CD4-positive, alpha-beta T cell (primary cell): ENCODE results near the gene UPK1B. TPM values are rescaled to one million over a fixed set of nuclear protein-coding genes. Genes with fewer than 3 reads are reported as not detected.
A peak's percentile ranks its signal among the peaks of the same experiment; 100 is the strongest.

Experiments
- ATAC-seq: fragments of 200-7000 bp; cut with Tn5 transposase; one replicate; pipeline ENCODE4 v1.10.0; 2022; ENCODE audit warnings: mild to moderate bottlenecking; ENCODE audit not compliant: poor library complexity
- CTCF ChIA-PET: fragments of 350-600 bp; sonication (Branson Sonifier 250); formaldehyde crosslinking; loops from one replicate; lab custom pipeline; 2021; ENCODE audit warnings: antibody characterized with exemption, inconsistent platforms; lab: Charles Lee
- POLR2A ChIA-PET: fragments of 350-600 bp; sonication (Branson Sonifier 250); formaldehyde crosslinking; loops from one replicate; lab custom pipeline; 2021; ENCODE audit warnings: antibody characterized with exemption, inconsistent platforms; lab: Charles Lee
- DNase-seq, 14 experiments: peaks; one replicate each; pipeline ENCODE4 v3.0.0-alpha.2; 2013 to 2020; ENCODE audit warnings: mixed read lengths in 2 of 14
- H3K27ac ChIP-seq, 2 donors: one replicate each; pipeline versions ENCODE4 v1.5.1 to v1.7.0; 2013; ENCODE audit warnings: low read length in 2 of 2, low read depth in 1 of 2, mild to moderate bottlenecking in 1 of 2
- H3K27me3 ChIP-seq, 2 experiments: 1 replicate in 1 of 2; 2 replicates in 1 of 2; pipeline versions ENCODE4 v1.6.1 to v1.7.0; 2013; ENCODE audit warnings: low read length in 2 of 2, control low read depth in 1 of 2, mild to moderate bottlenecking in 1 of 2, moderate library complexity in 1 of 2; ENCODE audit not compliant: insufficient read depth in 2 of 2, control insufficient read depth in 1 of 2
- H3K36me3 ChIP-seq: one replicate; pipeline ENCODE4 v1.6.1; 2013; ENCODE audit warnings: low read length, control low read depth; ENCODE audit not compliant: insufficient read depth
- H3K4me1 ChIP-seq: one replicate; pipeline ENCODE4 v1.6.1; 2013; ENCODE audit warnings: low read length, control low read depth; ENCODE audit not compliant: insufficient read depth
- H3K4me3 ChIP-seq: one replicate; pipeline ENCODE4 v1.5.1; 2013; ENCODE audit warnings: mild to moderate bottlenecking, low read length, moderate library complexity
- H3K9me3 ChIP-seq, 2 experiments: 1 replicate in 1 of 2; 2 replicates in 1 of 2; pipeline versions ENCODE4 v1.6.1 to v1.7.0; 2013; ENCODE audit warnings: low read length in 2 of 2, mild to moderate bottlenecking in 2 of 2, control low read depth in 1 of 2, moderate library complexity in 1 of 2; ENCODE audit not compliant: control insufficient read depth in 1 of 2, insufficient read depth in 1 of 2
- H3K27ac Mint-ChIP-seq: one replicate; pipeline ENCODE4 v1.8.0; 2020; ENCODE audit warnings: mixed read lengths
- H3K27me3 Mint-ChIP-seq: one replicate; pipeline ENCODE4 v1.8.0; 2021; ENCODE audit warnings: mixed read lengths
- H3K36me3 Mint-ChIP-seq: one replicate; pipeline ENCODE4 v1.8.0; 2021; ENCODE audit warnings: low read depth, mixed read lengths
- H3K4me1 Mint-ChIP-seq: one replicate; pipeline ENCODE4 v1.8.0; 2021; ENCODE audit warnings: low read depth, mixed read lengths
- H3K4me3 Mint-ChIP-seq: one replicate; pipeline ENCODE4 v1.8.0; 2020; ENCODE audit warnings: mild to moderate bottlenecking, mixed read lengths
- H3K9me3 Mint-ChIP-seq: one replicate; pipeline ENCODE4 v1.8.0; 2020; ENCODE audit warnings: mixed read lengths
- CTCF ChIP-seq: fragments of 200-600 bp; IDR thresholded peaks from one replicate; pipeline ENCODE4 v1.8.0; 2022; ENCODE audit warnings: antibody characterized with exemption, mild to moderate bottlenecking
- intact Hi-C, 2 experiments: fragments of 100-400 bp; cut with DNase I in 1 of 2; cut with micrococcal nuclease in 1 of 2; formaldehyde crosslinking; loops; one replicate each; pipeline versions ENCODE4 v1.15.1 to v1.9.0; 2023 to 2025; cut with DNase I, micrococcal nuclease
- total RNA-seq, 174 experiments: library from RNA in 2 of 174; stranded (reverse) in 2 of 174; gene quantifications; one replicate each; pipeline ENCODE4 v1.2.3 and lab custom pipeline; 2021 to 2026

The UPK1B gene
- total RNA-seq, 2 experiments from 2014 or later, result not detected

- TF ChIP-seq CTCF, result no peak
- H3K9me3 Mint-ChIP-seq, result no peaks in the 10 kb centered on the region
- intact Hi-C loops, result loop anchor here in 1 of 2 experiments (10.0 kb wide), 1 partner anchor 272 kb away; no protein-coding TSS in a partner anchor
- H3K27ac Mint-ChIP-seq, result peak overlapping the region; percentile 46
- DNase-seq, result no peak
- no peaks in the 10 kb centered on the region for H3K27me3 Mint-ChIP-seq
- H3K36me3 Mint-ChIP-seq, result peaks cover 90% of the 10 kb centered on the region
- H3K9me3 ChIP-seq, result no peaks in the 10 kb centered on the region
- H3K4me3 Mint-ChIP-seq, result no peak overlapping the region
- no peak overlapping the region for H3K4me3 ChIP-seq
- peaks cover 86% of the 10 kb centered on the region for H3K4me1 Mint-ChIP-seq
- H3K36me3 ChIP-seq, result peaks cover 89% of the 10 kb centered on the region
- no peak for ATAC-seq
- no peaks in the 10 kb centered on the region for H3K27me3 ChIP-seq
- ChIA-PET POLR2A (interaction anchor here (1.2 to 5.0 kb wide), 2 partner anchors 14 to 20 kb away, joined by 3 to 18 read pairs; partner anchors contain the start of gene B4GALT4), CTCF (interaction anchor here (1.3 kb wide), 1 partner anchor 14 kb away, joined by 4 read pairs; no protein-coding TSS in a partner anchor)
- peaks cover 9% of the 10 kb centered on the region for H3K4me1 ChIP-seq
- no peak overlapping the region for H3K27ac ChIP-seq
These were observed 53.9 kb downstream of the UPK1B start for GRCh38 chr3:119227070-119227850.

GRCh38 chr3:119228373-119229145 is 55.2 kb downstream of the UPK1B start:
- H3K27ac Mint-ChIP-seq, result peak overlapping the region; percentile 52
- ATAC-seq (no peak), DNase-seq (no peak)
- no peaks in the 10 kb centered on the region for H3K27me3 Mint-ChIP-seq
- H3K36me3 ChIP-seq, result peaks cover 89% of the 10 kb centered on the region
- no peak overlapping the region for H3K27ac ChIP-seq
- no peak overlapping the region for H3K4me3 ChIP-seq
- H3K27me3 ChIP-seq, result no peaks in the 10 kb centered on the region
- H3K9me3 Mint-ChIP-seq, result no peaks in the 10 kb centered on the region
- no peaks in the 10 kb centered on the region for H3K9me3 ChIP-seq
- peaks cover 90% of the 10 kb centered on the region for H3K36me3 Mint-ChIP-seq
- H3K4me3 Mint-ChIP-seq, result no peak overlapping the region
- H3K4me1 Mint-ChIP-seq, result peaks cover 87% of the 10 kb centered on the region
- intact Hi-C loops, result loop anchor here in 1 of 2 experiments (10.0 kb wide), 1 partner anchor 274 kb away; no protein-coding TSS in a partner anchor
- ChIA-PET POLR2A (interaction anchor here (1.2 kb wide), 1 partner anchor 21 kb away, joined by 3 read pairs; no protein-coding TSS in a partner anchor), CTCF (no interaction called here)
- TF ChIP-seq CTCF, result no peak
- H3K4me1 ChIP-seq, result peaks cover 15% of the 10 kb centered on the region

- Histone ChIP-seq H3K36me3 (peaks cover 87% of the 10 kb centered on the region), H3K9me3 (no peaks in the 10 kb centered on the region), H3K27ac (no peak overlapping the region), H3K4me3 (no peak overlapping the region), H3K4me1 (peaks cover 21% of the 10 kb centered on the region), H3K27me3 (no peaks in the 10 kb centered on the region)
- Mint-ChIP-seq H3K4me1 (peaks cover 87% of the 10 kb centered on the region), H3K4me3 (no peak overlapping the region), H3K27me3 (no peaks in the 10 kb centered on the region), H3K27ac (peak overlapping the region; percentile 52), H3K36me3 (peaks cover 89% of the 10 kb centered on the region), H3K9me3 (no peaks in the 10 kb centered on the region)
- ATAC-seq (no peak), DNase-seq (no peak)
- ChIA-PET POLR2A (no interaction called here), CTCF (no interaction called here)
- no peak for TF ChIP-seq CTCF
- intact Hi-C loops, result loop anchor here in 1 of 2 experiments (10.0 kb wide), 1 partner anchor 274 kb away; no protein-coding TSS in a partner anchor
These were observed 55.8 kb downstream of the UPK1B start for GRCh38 chr3:119229190-119229589.
